Activated B cell treated with CpG ODN at 0.5 μM for 24 hours (primary cell): ENCODE data around the gene PHLDA1. TPM values are rescaled to one million over a fixed set of nuclear protein-coding genes. Genes with fewer than 3 reads are reported as not detected.

ENCODE experiments used
- ATAC-seq: fragments of 200-7000 bp; cut with Tn5 transposase; one replicate; pipeline ENCODE4 v1.10.0; 2021; ENCODE audit warnings: low read depth, mild to moderate bottlenecking, moderate library complexity
- CTCF ChIA-PET: fragments of 350-600 bp; sonication (Branson Sonifier 250); formaldehyde crosslinking; loops from one replicate; lab custom pipeline; 2021; ENCODE audit warnings: antibody characterized with exemption; lab: Charles Lee
- POLR2A ChIA-PET: fragments of 350-600 bp; sonication (Branson Sonifier 250); formaldehyde crosslinking; loops from one replicate; lab custom pipeline; 2021; ENCODE audit warnings: antibody characterized with exemption; lab: Charles Lee
- DNase-seq: peaks from one replicate; pipeline ENCODE4 v3.0.0; 2022
- H3K27ac Mint-ChIP-seq: one replicate; pipeline ENCODE4 v1.8.0; 2020; ENCODE audit warnings: mixed read lengths
- H3K27me3 Mint-ChIP-seq: one replicate; pipeline ENCODE4 v1.8.0; 2021; ENCODE audit warnings: mixed read lengths
- H3K36me3 Mint-ChIP-seq: one replicate; pipeline ENCODE4 v1.8.0; 2021; ENCODE audit warnings: low read depth, mixed read lengths
- H3K4me1 Mint-ChIP-seq: one replicate; pipeline ENCODE4 v1.8.0; 2021; ENCODE audit warnings: mixed read lengths
- H3K4me3 Mint-ChIP-seq: one replicate; pipeline ENCODE4 v1.8.0; 2020; ENCODE audit warnings: mild to moderate bottlenecking, mixed read lengths
- H3K9me3 Mint-ChIP-seq: one replicate; pipeline ENCODE4 v1.8.0; 2020; ENCODE audit warnings: mixed read lengths
- intact Hi-C: fragments of 100-400 bp; cut with micrococcal nuclease; formaldehyde crosslinking; loops from one replicate; pipeline ENCODE4 v1.15.1; 2024
- total RNA-seq: library from RNA; stranded (reverse); gene quantifications from 2 replicates; pipeline ENCODE4 v1.2.3, GENCODE V29; 2022
- TF ChIP-seq, protein P1 (sequence below): fragments of 200-600 bp; IDR thresholded peaks from one replicate; pipeline ENCODE4 v1.8.0; 2022; ENCODE audit warnings: antibody characterized with exemption, mild to moderate bottlenecking

Gene PHLDA1
- total RNA-seq, 1 donor from 2014 or later = 1.1 TPM

DNA sequence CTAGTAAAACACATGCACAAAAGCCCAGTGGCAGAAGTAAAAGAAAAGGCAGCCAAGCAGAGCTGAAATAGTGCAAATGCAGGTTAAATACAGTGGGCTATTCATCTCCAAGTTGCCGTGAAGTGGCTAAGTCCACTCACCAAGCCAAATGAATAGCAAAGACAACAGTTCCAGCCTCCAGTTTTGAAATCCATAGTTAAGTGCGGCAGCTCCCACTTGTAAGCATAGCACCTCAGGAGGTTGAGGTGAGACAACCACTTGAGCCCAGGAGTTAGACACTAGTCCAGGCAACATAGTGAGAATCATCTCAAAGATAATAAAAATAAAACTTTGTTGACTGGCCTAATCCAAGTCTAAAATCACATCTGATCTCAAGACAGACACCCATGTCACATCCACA is 9.8 kb upstream of the PHLDA1 start:
- ChIA-PET POLR2A (no interaction called here), CTCF (interaction anchor here (1.3 to 8.2 kb wide), 3 partner anchors 9 to 557 kb away, joined by 4 to 121 read pairs (median 5); partner anchors contain the start of gene PHLDA1)
- peaks cover 4% of the 10 kb centered on the region for H3K4me1 Mint-ChIP-seq
- DNase-seq (no peak), ATAC-seq (no peak)
- no peaks in the 10 kb centered on the region for H3K27me3 Mint-ChIP-seq
- no peak overlapping the region for H3K4me3 Mint-ChIP-seq
- intact Hi-C loops = no loop called here
- no peaks in the 10 kb centered on the region for H3K9me3 Mint-ChIP-seq
- TF ChIP-seq, protein P1, sequence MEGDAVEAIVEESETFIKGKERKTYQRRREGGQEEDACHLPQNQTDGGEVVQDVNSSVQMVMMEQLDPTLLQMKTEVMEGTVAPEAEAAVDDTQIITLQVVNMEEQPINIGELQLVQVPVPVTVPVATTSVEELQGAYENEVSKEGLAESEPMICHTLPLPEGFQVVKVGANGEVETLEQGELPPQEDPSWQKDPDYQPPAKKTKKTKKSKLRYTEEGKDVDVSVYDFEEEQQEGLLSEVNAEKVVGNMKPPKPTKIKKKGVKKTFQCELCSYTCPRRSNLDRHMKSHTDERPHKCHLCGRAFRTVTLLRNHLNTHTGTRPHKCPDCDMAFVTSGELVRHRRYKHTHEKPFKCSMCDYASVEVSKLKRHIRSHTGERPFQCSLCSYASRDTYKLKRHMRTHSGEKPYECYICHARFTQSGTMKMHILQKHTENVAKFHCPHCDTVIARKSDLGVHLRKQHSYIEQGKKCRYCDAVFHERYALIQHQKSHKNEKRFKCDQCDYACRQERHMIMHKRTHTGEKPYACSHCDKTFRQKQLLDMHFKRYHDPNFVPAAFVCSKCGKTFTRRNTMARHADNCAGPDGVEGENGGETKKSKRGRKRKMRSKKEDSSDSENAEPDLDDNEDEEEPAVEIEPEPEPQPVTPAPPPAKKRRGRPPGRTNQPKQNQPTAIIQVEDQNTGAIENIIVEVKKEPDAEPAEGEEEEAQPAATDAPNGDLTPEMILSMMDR = no peak
- peaks cover 11% of the 10 kb centered on the region for H3K36me3 Mint-ChIP-seq
- H3K27ac Mint-ChIP-seq = no peak overlapping the region

DNA sequence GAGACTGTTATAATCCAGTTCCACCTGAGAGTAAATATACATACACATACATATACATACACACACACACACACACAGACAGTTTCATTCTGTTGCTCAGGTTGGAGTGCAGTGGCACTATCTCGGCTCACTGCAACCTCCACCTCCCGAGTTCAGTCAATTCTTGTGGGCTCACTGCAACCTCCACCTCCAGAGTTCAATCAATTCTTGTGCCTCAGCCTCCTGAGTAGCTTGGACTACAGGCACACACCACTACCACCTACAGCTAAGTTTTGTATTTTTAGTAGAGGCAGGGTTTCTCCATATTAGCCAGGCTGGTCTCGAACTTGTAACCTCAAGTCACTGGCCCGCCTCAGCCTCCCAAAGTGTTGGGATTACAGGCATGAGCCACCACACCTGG is 8.9 kb upstream of the PHLDA1 start:
- H3K4me1 Mint-ChIP-seq = peaks cover 4% of the 10 kb centered on the region
- no peaks in the 10 kb centered on the region for H3K9me3 Mint-ChIP-seq
- no peak overlapping the region for H3K27ac Mint-ChIP-seq
- ChIA-PET POLR2A (interaction anchor here (0.7 to 1.3 kb wide), 2 partner anchors 9 to 264 kb away, joined by 3 to 5 read pairs; partner anchors contain the start of gene PHLDA1), CTCF (interaction anchor here (1.0 to 8.2 kb wide), 5 partner anchors 8 to 557 kb away, joined by 3 to 121 read pairs (median 4); partner anchors contain the start of gene PHLDA1)
- DNase-seq = no peak
- H3K36me3 Mint-ChIP-seq = peaks cover 8% of the 10 kb centered on the region
- no peak overlapping the region for H3K4me3 Mint-ChIP-seq
- intact Hi-C loops = no loop called here
- no peak for ATAC-seq
- TF ChIP-seq, protein P1 = no peak
- H3K27me3 Mint-ChIP-seq = no peaks in the 10 kb centered on the region

DNA sequence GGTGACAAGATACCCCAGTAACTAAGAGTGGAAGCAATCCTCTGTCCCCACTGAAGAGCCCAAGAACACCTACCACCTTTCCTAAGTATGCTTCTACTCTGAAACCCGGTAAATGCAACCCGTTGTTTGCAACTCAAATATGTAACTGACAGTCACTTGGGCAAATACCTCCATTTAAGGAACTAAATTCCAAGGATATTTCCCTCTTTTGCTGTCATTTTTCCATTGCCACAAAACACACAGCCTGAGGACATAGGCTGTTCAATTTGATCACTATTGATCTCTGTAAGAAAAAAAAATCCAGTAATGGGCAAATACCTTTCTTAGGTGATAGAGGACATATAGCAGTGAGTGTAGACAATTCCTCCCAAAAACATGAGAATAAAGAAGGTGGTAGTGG is 6.6 kb upstream of the PHLDA1 start:
- ATAC-seq (no peak), DNase-seq (no peak)
- ChIA-PET CTCF (interaction anchor here (0.8 to 8.2 kb wide), 7 partner anchors 503 to 647 kb away, joined by 3 to 121 read pairs (median 6); partner anchors contain the start of gene GLIPR1L2), POLR2A (no interaction called here)
- peaks cover 4% of the 10 kb centered on the region for H3K4me1 Mint-ChIP-seq
- TF ChIP-seq, protein P1 = no peak
- H3K9me3 Mint-ChIP-seq = no peaks in the 10 kb centered on the region
- no peaks in the 10 kb centered on the region for H3K27me3 Mint-ChIP-seq
- intact Hi-C loops = loop anchor here (10.0 kb wide), 1 partner anchor 333 kb away; no protein-coding TSS in a partner anchor
- H3K4me3 Mint-ChIP-seq = no peak overlapping the region
- no peak overlapping the region for H3K27ac Mint-ChIP-seq
- H3K36me3 Mint-ChIP-seq = no peaks in the 10 kb centered on the region

DNA sequence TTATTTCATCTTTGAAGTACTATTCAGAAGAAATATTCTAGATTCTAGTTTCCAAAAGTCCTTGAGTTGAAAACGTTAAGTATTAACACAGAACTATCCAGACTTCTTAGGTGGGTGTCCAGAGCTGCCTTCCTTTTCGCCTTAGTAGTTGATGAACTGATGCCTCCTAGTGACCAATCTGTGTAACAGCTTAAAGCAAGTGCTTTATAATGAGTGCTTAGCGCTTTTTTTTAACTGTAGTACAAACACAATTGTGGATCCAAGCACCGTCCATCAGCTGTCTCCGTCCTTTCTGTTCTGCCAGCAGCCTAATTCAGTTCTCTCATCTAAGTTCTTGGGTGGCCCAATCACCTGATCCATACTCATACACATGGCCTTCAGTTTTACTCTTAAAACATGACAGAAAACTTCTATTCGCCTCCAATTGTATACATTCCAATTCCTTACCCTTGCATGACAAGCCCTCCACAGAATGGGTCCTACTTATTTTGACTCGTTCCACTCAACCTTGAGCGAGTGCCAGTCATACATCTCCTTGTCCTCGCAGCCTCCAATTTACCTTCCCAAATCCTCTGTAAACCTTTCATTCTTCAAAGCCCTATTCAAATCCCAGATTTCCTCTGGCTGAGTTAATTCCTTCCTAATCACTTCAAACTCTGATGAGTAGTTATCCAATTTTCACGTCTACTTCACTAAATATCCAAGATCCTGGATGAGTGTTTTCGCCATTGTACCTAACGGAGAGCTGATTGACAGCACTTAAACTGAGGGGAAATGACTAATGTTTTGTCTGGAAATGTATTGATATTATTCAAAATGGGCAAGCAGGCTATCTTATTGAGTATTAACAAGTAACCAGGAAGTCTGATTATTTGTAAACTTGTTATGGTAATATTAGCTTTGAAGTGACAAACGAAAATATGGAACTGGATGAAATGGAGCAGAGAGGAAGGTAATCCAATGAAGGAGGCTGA is 5.8 kb upstream of the PHLDA1 start:
- intact Hi-C loops = loop anchor here (1.0 to 10.0 kb wide), 9 partner anchors 221 to 703 kb away; partner anchors contain the start of genes GLIPR1L1 and GLIPR1L2
- DNase-seq (no peak), ATAC-seq (peak; percentile 79)
- Mint-ChIP-seq H3K27me3 (no peaks in the 10 kb centered on the region), H3K27ac (no peak overlapping the region), H3K36me3 (no peaks in the 10 kb centered on the region), H3K4me3 (no peak overlapping the region), H3K9me3 (no peaks in the 10 kb centered on the region), H3K4me1 (peaks cover 9% of the 10 kb centered on the region)
- CTCF ChIA-PET = interaction anchor here (0.7 to 8.2 kb wide), 20 partner anchors 9 to 705 kb away, joined by 3 to 121 read pairs (median 4); partner anchors contain the start of genes GLIPR1L1, GLIPR1L2 and KRR1
- TF ChIP-seq, protein P1 = peak; percentile 55
- POLR2A ChIA-PET = interaction anchor here (0.7 to 1.5 kb wide), 5 partner anchors 12 to 526 kb away, joined by 3 to 10 read pairs (median 5); partner anchors contain the start of gene KRR1
